ENCODE data around the gene ICOSLG.

Gene ICOSLG

GRCh38 chr21:44260066-44260465 lies 19.3 kb upstream of the ICOSLG start:
- no peak overlapping the region for H3K9ac ChIP-seq (ENCODE audit: low read length)
- no peak overlapping the region for H3K4me3 ChIP-seq (ENCODE audit: low read length)
- no peaks in the 10 kb centered on the region for H3K36me3 ChIP-seq (replicated peaks; ENCODE audit: low read depth, low read length)
- H3K27ac ChIP-seq (ENCODE audit: low read length) = no peak overlapping the region
- no peak overlapping the region for H3K4me2 ChIP-seq (ENCODE audit: low read length)
- H3K79me2 ChIP-seq (ENCODE audit: low read length) = no peaks in the 10 kb centered on the region
- no peaks in the 10 kb centered on the region for H3K4me1 ChIP-seq (ENCODE audit: low read length)
- TF ChIP-seq CTCF (IDR thresholded peaks at IDR 0.05; ENCODE audit: low read depth, low read length) (no peak), EZH2phosphoT487 (IDR thresholded peaks at IDR 0.05; ENCODE audit: low read depth) (no peak)
- no peaks in the 10 kb centered on the region for H3K9me3 ChIP-seq (ENCODE audit: insufficient read depth, low read length)
- no peak overlapping the region for H2AFZ ChIP-seq (ENCODE audit: low read depth, low read length)
- H4K20me1 ChIP-seq (ENCODE audit: insufficient read depth, low read length) = no peaks in the 10 kb centered on the region
- peaks cover 4% of the 10 kb centered on the region; the same call in 1 of the 2 replicates for H3K27me3 ChIP-seq (ENCODE audit: low read depth, low read length)

- Histone ChIP-seq H3K36me3 (replicated peaks; ENCODE audit: low read depth, low read length) (no peaks in the 10 kb centered on the region), H3K9me3 (ENCODE audit: insufficient read depth, low read length) (no peaks in the 10 kb centered on the region), H3K4me1 (ENCODE audit: low read length) (no peaks in the 10 kb centered on the region), H3K79me2 (ENCODE audit: low read length) (no peaks in the 10 kb centered on the region), H3K4me2 (ENCODE audit: low read length) (no peak overlapping the region), H3K4me3 (ENCODE audit: low read length) (no peak overlapping the region), H2AFZ (ENCODE audit: low read depth, low read length) (no peak overlapping the region), H3K9ac (ENCODE audit: low read length) (no peak overlapping the region), H4K20me1 (ENCODE audit: insufficient read depth, low read length) (no peaks in the 10 kb centered on the region), H3K27me3 (ENCODE audit: low read depth, low read length) (peaks cover 4% of the 10 kb centered on the region; the same call in 1 of the 2 replicates), H3K27ac (ENCODE audit: low read length) (no peak overlapping the region)
- TF ChIP-seq EZH2phosphoT487 (IDR thresholded peaks at IDR 0.05; ENCODE audit: low read depth) (no peak), CTCF (IDR thresholded peaks at IDR 0.05; ENCODE audit: low read depth, low read length) (no peak)
Measured at GRCh38 chr21:44259082-44259705, 18.5 kb upstream of the ICOSLG start.

GRCh38 chr21:44258056-44258725 lies 17.4 kb upstream of the ICOSLG start:
- no peaks in the 10 kb centered on the region for H3K9me3 ChIP-seq (ENCODE audit: insufficient read depth, low read length)
- no peaks in the 10 kb centered on the region for H3K4me1 ChIP-seq (ENCODE audit: low read length)
- H3K4me3 ChIP-seq (ENCODE audit: low read length) = no peak overlapping the region
- H3K4me2 ChIP-seq (ENCODE audit: low read length) = no peak overlapping the region
- H3K79me2 ChIP-seq (ENCODE audit: low read length) = no peaks in the 10 kb centered on the region
- peaks cover 4% of the 10 kb centered on the region; the same call in 1 of the 2 replicates for H3K27me3 ChIP-seq (ENCODE audit: low read depth, low read length)
- H3K36me3 ChIP-seq (replicated peaks; ENCODE audit: low read depth, low read length) = no peaks in the 10 kb centered on the region
- H3K9ac ChIP-seq (ENCODE audit: low read length) = no peak overlapping the region
- H3K27ac ChIP-seq (ENCODE audit: low read length) = no peak overlapping the region
- no peak overlapping the region for H2AFZ ChIP-seq (ENCODE audit: low read depth, low read length)
- no peaks in the 10 kb centered on the region for H4K20me1 ChIP-seq (ENCODE audit: insufficient read depth, low read length)
- TF ChIP-seq EZH2phosphoT487 (IDR thresholded peaks at IDR 0.05; ENCODE audit: low read depth) = no peak
- no peak for TF ChIP-seq CTCF (IDR thresholded peaks at IDR 0.05; ENCODE audit: low read depth, low read length)

GRCh38 chr21:44255511-44255981 lies 14.8 kb upstream of the ICOSLG start:
- TF ChIP-seq EZH2phosphoT487 (IDR thresholded peaks at IDR 0.05; ENCODE audit: low read depth) = no peak
- TF ChIP-seq CTCF (IDR thresholded peaks at IDR 0.05; ENCODE audit: low read depth, low read length) = no peak
- H3K27ac ChIP-seq (ENCODE audit: low read length) = no peak overlapping the region
- H3K36me3 ChIP-seq (replicated peaks; ENCODE audit: low read depth, low read length) = no peaks in the 10 kb centered on the region
- H3K4me2 ChIP-seq (ENCODE audit: low read length) = no peak overlapping the region
- H3K9ac ChIP-seq (ENCODE audit: low read length) = no peak overlapping the region
- no peak overlapping the region for H3K4me3 ChIP-seq (ENCODE audit: low read length)
- no peaks in the 10 kb centered on the region for H3K79me2 ChIP-seq (ENCODE audit: low read length)
- no peaks in the 10 kb centered on the region for H3K27me3 ChIP-seq (ENCODE audit: low read depth, low read length)
- H4K20me1 ChIP-seq (ENCODE audit: insufficient read depth, low read length) = no peaks in the 10 kb centered on the region
- no peaks in the 10 kb centered on the region for H3K4me1 ChIP-seq (ENCODE audit: low read length)
- no peaks in the 10 kb centered on the region for H3K9me3 ChIP-seq (ENCODE audit: insufficient read depth, low read length)
- H2AFZ ChIP-seq (ENCODE audit: low read depth, low read length) = no peak overlapping the region

Measured in OCI-LY3 (cell line).